Sigmoid colon (tissue), 4 donors: ENCODE measurements around the gene GRAP.
"Not testable (repeated sequence)": the region's sequence is repeated elsewhere in the genome, so short reads cannot be mapped to it uniquely, and the experiment has no call there.

Experiments
- EP300 ChIP-seq, 4 donors: sonication (generic); formaldehyde crosslinking; IDR thresholded peaks; one replicate each; pipeline ENCODE4 v1.6.1; 2017; ENCODE audit warnings: antibody characterized with exemption in 4 of 4
- POLR2A ChIP-seq, 2 donors: fragments of 450-650 bp; IDR thresholded peaks; one replicate each; pipeline ENCODE4 v1.6.1; 2016; ENCODE audit warnings: antibody characterized with exemption in 2 of 2, mild to moderate bottlenecking in 2 of 2, moderate library complexity in 2 of 2

DNA sequence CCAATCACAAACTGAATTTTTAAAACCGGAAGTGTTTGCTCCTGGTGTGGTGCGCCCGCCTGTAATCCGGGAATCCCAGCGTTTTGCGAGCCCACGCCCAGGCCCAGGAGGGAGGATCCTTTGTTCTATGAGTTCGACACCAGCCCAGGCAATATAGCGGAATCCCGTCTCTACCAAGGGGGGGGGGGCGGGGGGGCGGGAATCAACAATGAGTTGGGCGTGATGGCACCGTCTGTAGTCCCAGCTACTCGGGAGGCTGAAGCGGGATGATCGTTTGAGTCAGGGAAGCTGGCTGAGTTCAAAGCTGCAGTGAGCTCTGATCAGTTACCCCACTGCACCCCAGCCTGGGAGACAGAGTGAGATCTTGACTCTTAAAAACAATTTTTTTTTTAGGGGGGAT lies 17.6 kb upstream of the GRAP start:
- not testable (repeated sequence) for TF ChIP-seq EP300, POLR2A (IDR thresholded peaks at IDR 0.05)
